GM12801 (cell line): ENCODE measurements around the gene TVP23A.

ENCODE experiments used
- CTCF ChIP-seq: IDR thresholded peaks from one replicate; pipeline ENCODE4 v1.5.1; 2011; ENCODE audit warnings: control low read depth; ENCODE audit not compliant: insufficient read length; ENCODE audit errors: extremely low read depth

Gene TVP23A

GRCh38 chr16:10822702-10823101 lies 4.1 kb upstream of the TVP23A start:
- no peak for TF ChIP-seq CTCF

- TF ChIP-seq CTCF, result no peak
Measured at GRCh38 chr16:10820546-10820945, 2.0 kb upstream of the TVP23A start.

GRCh38 chr16:10817514-10817913 lies 1.1 kb downstream of the TVP23A start:
- no peak for TF ChIP-seq CTCF

GRCh38 chr16:10813099-10813455 lies 5.5 kb downstream of the TVP23A start:
- TF ChIP-seq CTCF, result no peak

GRCh38 chr16:10812312-10813098 lies 6.1 kb downstream of the TVP23A start:
- no peak for TF ChIP-seq CTCF

- TF ChIP-seq CTCF, result no peak
Measured at GRCh38 chr16:10809706-10810105, 8.9 kb downstream of the TVP23A start.

- no peak for TF ChIP-seq CTCF
Measured at GRCh38 chr16:10808850-10809249, 9.7 kb downstream of the TVP23A start.
